C1 segment of cervical spinal cord (tissue), 14 donors: Measurements from ENCODE around the gene GRN.
"Not testable (repeated sequence)": the region's sequence is repeated elsewhere in the genome, so short reads cannot be mapped to it uniquely, and the experiment has no call there.

Experiments used
- DNase-seq, 14 donors: peaks; one replicate each; lab custom pipeline; 2025; lab: John Stamatoyannopoulos, UW

The GRN gene

DNA sequence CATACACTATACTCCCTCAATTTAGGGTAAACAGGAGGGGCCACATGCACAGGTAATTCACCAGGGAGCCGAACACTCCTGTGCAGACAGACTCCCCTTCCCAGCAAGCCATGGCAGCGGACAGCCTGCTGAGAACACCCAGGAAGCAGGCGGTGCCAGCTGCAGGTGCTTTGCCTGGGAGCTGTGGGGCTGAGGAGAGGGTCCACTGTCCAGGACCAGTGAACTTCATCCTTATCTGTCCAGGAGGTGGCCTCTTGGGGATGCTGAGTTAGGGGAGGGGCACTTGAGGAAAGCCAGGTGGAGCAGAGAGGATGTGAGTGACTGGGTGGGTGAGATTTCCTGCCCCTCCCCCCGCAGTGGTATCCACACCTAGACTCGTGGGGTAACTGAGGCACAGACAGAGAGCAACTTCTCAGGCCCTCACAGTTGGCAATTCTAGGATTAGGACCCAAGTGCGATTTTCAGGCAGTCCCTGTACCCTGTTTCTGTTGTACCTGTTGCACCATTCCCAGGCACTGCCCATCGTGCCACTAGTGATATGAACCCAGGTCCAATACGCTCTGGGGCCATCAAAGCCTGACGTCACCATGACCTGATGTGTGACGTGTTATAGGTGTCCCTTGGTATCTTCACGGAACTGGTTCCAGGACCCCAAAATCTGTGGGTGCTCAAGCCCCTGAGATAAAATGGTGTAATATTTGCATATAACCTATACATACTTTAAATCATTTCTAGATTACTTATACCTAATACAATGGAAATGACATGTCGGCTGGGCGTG lies 1.2 kb downstream of the GRN start:
- DNase-seq, result no peak

GRCh38 chr17:44347206-44348055 lies 2.3 kb downstream of the GRN start:
- not testable (repeated sequence) for DNase-seq

- peak in 9 of 14 donors; percentile 24 to 68 (median 39) for DNase-seq
Measured at GRCh38 chr17:44348234-44348987, 3.3 kb downstream of the GRN start.

GRCh38 chr17:44348988-44349364 lies 3.9 kb downstream of the GRN start:
- DNase-seq, result no peak

DNA sequence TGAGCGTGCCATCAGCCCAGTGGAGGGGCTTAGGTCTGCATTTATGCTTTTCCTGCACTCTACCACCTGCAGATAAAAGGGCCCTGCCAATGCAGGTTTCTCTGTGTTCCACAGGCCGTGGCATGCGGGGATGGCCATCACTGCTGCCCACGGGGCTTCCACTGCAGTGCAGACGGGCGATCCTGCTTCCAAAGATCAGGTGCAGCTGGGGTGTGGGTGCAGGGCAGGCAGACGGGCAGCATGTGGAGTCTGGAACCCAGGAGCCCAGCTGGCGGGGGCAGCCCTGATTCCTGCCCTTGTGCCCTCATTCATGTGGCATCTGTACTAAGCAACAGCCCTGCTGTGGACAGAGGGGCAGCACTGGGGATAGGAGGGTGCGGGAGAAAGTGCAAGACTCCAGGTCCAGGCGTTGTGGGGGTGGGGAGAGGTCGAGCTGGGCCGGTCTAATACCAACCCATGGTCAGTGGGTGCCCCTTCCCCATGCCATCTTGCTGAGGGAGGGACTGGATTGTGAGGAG lies 4.5 kb downstream of the GRN start:
- no peak for DNase-seq

- DNase-seq, result peak in 9 of 14 donors; percentile 4 to 60 (median 23)
Measured at GRCh38 chr17:44350733-44351226, 5.7 kb downstream of the GRN start.

DNA sequence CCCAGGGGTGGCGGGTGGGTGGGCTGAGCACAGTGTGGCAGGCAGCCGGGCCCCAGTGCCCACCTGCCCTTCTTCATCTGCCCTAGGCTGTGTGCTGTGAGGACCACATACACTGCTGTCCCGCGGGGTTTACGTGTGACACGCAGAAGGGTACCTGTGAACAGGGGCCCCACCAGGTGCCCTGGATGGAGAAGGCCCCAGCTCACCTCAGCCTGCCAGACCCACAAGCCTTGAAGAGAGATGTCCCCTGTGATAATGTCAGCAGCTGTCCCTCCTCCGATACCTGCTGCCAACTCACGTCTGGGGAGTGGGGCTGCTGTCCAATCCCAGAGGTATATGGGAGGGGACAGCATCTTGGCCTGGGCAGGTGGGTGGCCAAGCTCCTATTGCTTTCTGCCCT lies 6.4 kb downstream of the GRN start:
- DNase-seq, result no peak

DNA sequence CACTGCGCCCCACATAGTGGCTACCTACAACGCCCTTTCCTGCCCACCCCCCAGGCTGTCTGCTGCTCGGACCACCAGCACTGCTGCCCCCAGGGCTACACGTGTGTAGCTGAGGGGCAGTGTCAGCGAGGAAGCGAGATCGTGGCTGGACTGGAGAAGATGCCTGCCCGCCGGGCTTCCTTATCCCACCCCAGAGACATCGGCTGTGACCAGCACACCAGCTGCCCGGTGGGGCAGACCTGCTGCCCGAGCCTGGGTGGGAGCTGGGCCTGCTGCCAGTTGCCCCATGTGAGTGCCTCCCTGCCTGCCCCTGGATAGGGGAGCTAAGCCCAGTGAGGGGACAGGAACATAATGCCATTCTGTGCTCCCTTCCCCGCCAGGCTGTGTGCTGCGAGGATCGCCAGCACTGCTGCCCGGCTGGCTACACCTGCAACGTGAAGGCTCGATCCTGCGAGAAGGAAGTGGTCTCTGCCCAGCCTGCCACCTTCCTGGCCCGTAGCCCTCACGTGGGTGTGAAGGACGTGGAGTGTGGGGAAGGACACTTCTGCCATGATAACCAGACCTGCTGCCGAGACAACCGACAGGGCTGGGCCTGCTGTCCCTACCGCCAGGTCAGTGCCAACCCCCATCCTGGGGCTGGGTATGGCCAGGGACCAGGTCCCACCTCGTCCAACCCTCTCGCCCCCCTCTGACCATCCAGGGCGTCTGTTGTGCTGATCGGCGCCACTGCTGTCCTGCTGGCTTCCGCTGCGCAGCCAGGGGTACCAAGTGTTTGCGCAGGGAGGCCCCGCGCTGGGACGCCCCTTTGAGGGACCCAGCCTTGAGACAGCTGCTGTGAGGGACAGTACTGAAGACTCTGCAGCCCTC lies 7.1 kb downstream of the GRN start:
- no peak for DNase-seq

- no peak for DNase-seq
Measured at GRCh38 chr17:44352828-44353671, 7.9 kb downstream of the GRN start.

GRCh38 chr17:44353672-44354331 lies 8.7 kb downstream of the GRN start:
- DNase-seq, result no peak

- peak in 1 of 14 donors; percentile 8 for DNase-seq
Measured at GRCh38 chr17:44354582-44355561, 9.8 kb downstream of the GRN start.

- no peak for DNase-seq
Measured at GRCh38 chr17:44355642-44356099, 10.6 kb downstream of the GRN start.

- peak in 1 of 14 donors; percentile 15 for DNase-seq
Measured at GRCh38 chr17:44356241-44356640, 11.1 kb downstream of the GRN start.

- DNase-seq, result no peak
Measured at GRCh38 chr17:44358066-44358465, 13.0 kb downstream of the GRN start.

GRCh38 chr17:44359006-44359405 lies 13.9 kb downstream of the GRN start:
- DNase-seq, result no peak

- DNase-seq, result no peak
Measured at GRCh38 chr17:44359458-44360143, 14.5 kb downstream of the GRN start.

GRCh38 chr17:44360144-44360533 lies 15.0 kb downstream of the GRN start:
- DNase-seq, result no peak
